Gastrocnemius medialis (tissue), 4 donors: ENCODE measurements around the gene RBFOX2. TPM values are rescaled to one million over a fixed set of nuclear protein-coding genes. Genes with fewer than 3 reads are reported as not detected.

Source experiments
- ATAC-seq, 2 donors: fragments of 150-250 bp; one replicate each; pipeline ENCODE4 v1.9.1; 2016
- DNase-seq, 2 donors: peaks; one replicate each; pipeline ENCODE4 v3.0.0-alpha.2; 2019
- H3K27ac ChIP-seq, 4 donors: fragments of 200-600 bp; sonication (generic); 1 replicate in 1 of 4; 2 replicates in 3 of 4; pipeline ENCODE4 v1.5.1; 2016 to 2018; ENCODE audit warnings: mild to moderate bottlenecking in 2 of 4, moderate library complexity in 1 of 4
- H3K27me3 ChIP-seq, 3 donors: fragments of 200-600 bp; sonication (generic) in 2 of 3; 1 replicate in 1 of 3; 2 replicates in 2 of 3; pipeline versions ENCODE4 v1.5.1 to v1.6.0; 2016 to 2019; ENCODE audit warnings: mild to moderate bottlenecking in 1 of 3, moderate library complexity in 1 of 3
- H3K36me3 ChIP-seq, 2 donors: fragments of 200-600 bp; sonication (generic) in 1 of 2; one replicate each; pipeline ENCODE4 v1.5.1; 2017 to 2018
- H3K4me1 ChIP-seq, 2 donors: fragments of 200-600 bp; sonication (generic) in 1 of 2; one replicate each; pipeline ENCODE4 v1.5.1; 2016 to 2017; ENCODE audit warnings: mild to moderate bottlenecking in 2 of 2
- H3K4me3 ChIP-seq, 4 donors: fragments of 200-600 bp; sonication (generic) in 3 of 4; 1 replicate in 1 of 4; 2 replicates in 3 of 4; pipeline ENCODE4 v1.5.1; 2016 to 2019; ENCODE audit warnings: mild to moderate bottlenecking in 2 of 4
- H3K9me3 ChIP-seq, 3 donors: fragments of 200-600 bp; sonication (generic) in 2 of 3; 1 replicate in 1 of 3; 2 replicates in 2 of 3; pipeline ENCODE4 v1.5.1; 2016 to 2019
- POLR2A ChIP-seq, 2 donors: fragments of 450-650 bp; IDR thresholded peaks; one replicate each; pipeline ENCODE4 v1.6.1; 2017; ENCODE audit warnings: antibody characterized with exemption in 2 of 2, mild to moderate bottlenecking in 2 of 2, moderate library complexity in 2 of 2
- in situ Hi-C, 4 donors: fragments of 200-750 bp; cut with MboI; loops; one replicate each; pipeline versions ENCODE4 v1.15.0 to v1.8.0; 2017; ENCODE audit warnings: low sequenced_read_pairs in 4 of 4
- intact Hi-C: fragments of 100-400 bp; cut with DNase I; formaldehyde crosslinking; loops from one replicate; pipeline ENCODE4 v1.15.1; 2023; ENCODE audit warnings: low total_unique reads
- total RNA-seq, 4 donors: library from RNA; depleted of rRNA; stranded (reverse); fragments of >200 nt; gene quantifications; one replicate each; pipeline versions ENCODE4 v1.1.0 to v1.2.3, GENCODE V29; 2016
- TF ChIP-seq, protein P1 (sequence below), 5 experiments: fragments of 450-650 bp in 3 of 5; fragments of 200-600 bp in 2 of 5; sonication (generic) in 2 of 5; IDR thresholded peaks in 4 of 5; conservative IDR thresholded peaks in 1 of 5; 1 replicate in 4 of 5; 2 replicates in 1 of 5; pipeline ENCODE4 v1.5.1; 2016 to 2019; ENCODE audit warnings: antibody characterized with exemption in 5 of 5, mild to moderate bottlenecking in 3 of 5, moderate library complexity in 3 of 5

RBFOX2 gene
- total RNA-seq, 4 donors from 2014 or later, result 26.0 to 32.1 (median 28.6) TPM

DNA sequence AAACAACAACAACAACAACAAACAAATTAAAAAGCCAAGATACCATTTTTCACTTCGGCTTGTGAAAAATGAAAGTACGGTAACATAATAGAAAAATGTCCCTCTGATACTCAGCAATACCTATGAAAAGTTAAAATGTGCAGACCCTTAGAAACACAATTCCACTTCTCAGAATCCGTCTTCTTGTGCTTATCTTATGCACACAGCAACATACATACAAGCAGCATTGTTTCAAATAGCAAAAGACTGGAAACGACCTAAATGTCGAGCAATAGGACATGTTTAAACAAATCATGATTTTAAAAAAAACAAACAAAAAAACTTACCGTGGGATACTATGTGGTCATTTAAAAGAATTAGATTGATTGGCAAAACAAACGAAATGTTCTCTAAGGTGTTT is 26.5 kb downstream of the RBFOX2 start:
- Histone ChIP-seq H3K36me3 (no peaks in the 10 kb centered on the region), H3K27me3 (no peaks in the 10 kb centered on the region), H3K4me1 (peaks cover 9 to 11% of the 10 kb centered on the region in 2 donors), H3K9me3 (no peaks in the 10 kb centered on the region), H3K27ac (no peak overlapping the region), H3K4me3 (no peak overlapping the region)
- TF ChIP-seq, protein P1, sequence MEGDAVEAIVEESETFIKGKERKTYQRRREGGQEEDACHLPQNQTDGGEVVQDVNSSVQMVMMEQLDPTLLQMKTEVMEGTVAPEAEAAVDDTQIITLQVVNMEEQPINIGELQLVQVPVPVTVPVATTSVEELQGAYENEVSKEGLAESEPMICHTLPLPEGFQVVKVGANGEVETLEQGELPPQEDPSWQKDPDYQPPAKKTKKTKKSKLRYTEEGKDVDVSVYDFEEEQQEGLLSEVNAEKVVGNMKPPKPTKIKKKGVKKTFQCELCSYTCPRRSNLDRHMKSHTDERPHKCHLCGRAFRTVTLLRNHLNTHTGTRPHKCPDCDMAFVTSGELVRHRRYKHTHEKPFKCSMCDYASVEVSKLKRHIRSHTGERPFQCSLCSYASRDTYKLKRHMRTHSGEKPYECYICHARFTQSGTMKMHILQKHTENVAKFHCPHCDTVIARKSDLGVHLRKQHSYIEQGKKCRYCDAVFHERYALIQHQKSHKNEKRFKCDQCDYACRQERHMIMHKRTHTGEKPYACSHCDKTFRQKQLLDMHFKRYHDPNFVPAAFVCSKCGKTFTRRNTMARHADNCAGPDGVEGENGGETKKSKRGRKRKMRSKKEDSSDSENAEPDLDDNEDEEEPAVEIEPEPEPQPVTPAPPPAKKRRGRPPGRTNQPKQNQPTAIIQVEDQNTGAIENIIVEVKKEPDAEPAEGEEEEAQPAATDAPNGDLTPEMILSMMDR (IDR thresholded peaks at IDR 0.05 in 4 of 5, conservative IDR thresholded peaks at IDR 0.05 in 1 of 5), result no peak
- no peak for TF ChIP-seq POLR2A (IDR thresholded peaks at IDR 0.05)
- in situ Hi-C loops, result no loop called here
- intact Hi-C loops, result no loop called here
- DNase-seq (no peak), ATAC-seq (no peak)

DNA sequence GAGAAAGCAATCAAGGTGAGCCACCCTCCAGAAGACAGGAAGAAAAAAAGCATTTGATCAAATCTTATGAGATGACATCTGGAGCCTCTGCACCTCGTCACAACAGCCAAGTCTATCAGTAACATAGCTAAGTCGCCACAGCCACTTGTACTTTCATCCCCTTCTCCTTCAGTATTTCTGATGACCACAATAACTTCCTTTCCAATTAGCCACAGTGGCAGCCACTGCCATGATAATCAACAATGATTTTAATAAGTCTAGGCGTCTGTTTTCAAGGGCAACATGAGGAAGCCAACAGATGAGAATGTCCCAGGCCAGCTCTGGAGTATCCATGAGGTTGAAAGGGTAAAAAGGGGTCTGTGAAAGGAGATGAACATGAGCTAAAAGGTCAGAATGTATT is 29.9 kb downstream of the RBFOX2 start:
- Histone ChIP-seq H3K4me1 (peaks cover 10 to 14% of the 10 kb centered on the region in 2 donors), H3K27me3 (no peaks in the 10 kb centered on the region), H3K36me3 (no peaks in the 10 kb centered on the region), H3K27ac (no peak overlapping the region), H3K4me3 (no peak overlapping the region), H3K9me3 (no peaks in the 10 kb centered on the region)
- ATAC-seq, result no peak
- intact Hi-C loops, result no loop called here
- DNase-seq, result no peak
- in situ Hi-C loops, result no loop called here
- TF ChIP-seq POLR2A (IDR thresholded peaks at IDR 0.05), result no peak
- TF ChIP-seq, protein P1 (IDR thresholded peaks at IDR 0.05 in 4 of 5, conservative IDR thresholded peaks at IDR 0.05 in 1 of 5), result no peak

DNA sequence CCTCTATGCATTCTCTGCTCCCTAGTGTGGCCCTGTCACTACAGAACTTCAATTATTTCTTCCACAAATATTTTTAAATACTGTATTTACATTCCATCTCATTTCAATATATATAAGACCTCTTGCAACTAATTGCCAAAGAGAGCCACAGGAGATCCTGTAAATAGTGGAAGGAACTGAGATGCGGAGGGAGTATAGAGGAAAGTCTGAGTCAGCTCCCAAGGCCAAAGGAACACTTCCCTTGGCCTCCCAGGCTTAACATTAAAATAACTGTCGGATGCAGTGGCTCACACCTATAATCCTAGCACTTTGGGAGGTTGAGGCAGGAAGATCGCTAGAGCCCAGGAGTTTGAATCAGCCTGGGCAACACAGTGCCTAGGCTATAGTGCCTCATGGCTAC is 31.2 kb downstream of the RBFOX2 start:
- no peaks in the 10 kb centered on the region for H3K27me3 ChIP-seq
- no peak overlapping the region for H3K4me3 ChIP-seq
- ATAC-seq (no peak), DNase-seq (no peak)
- peak overlapping the region in 2 of 4 donors; percentile 7 to 58 for H3K27ac ChIP-seq
- H3K9me3 ChIP-seq, result no peaks in the 10 kb centered on the region
- in situ Hi-C loops (no loop called here), intact Hi-C loops (no loop called here)
- peaks cover 10 to 14% of the 10 kb centered on the region in 2 donors for H3K4me1 ChIP-seq
- TF ChIP-seq, protein P1 (IDR thresholded peaks at IDR 0.05 in 4 of 5, conservative IDR thresholded peaks at IDR 0.05 in 1 of 5), result no peak
- no peak for TF ChIP-seq POLR2A (IDR thresholded peaks at IDR 0.05)
- H3K36me3 ChIP-seq, result no peaks in the 10 kb centered on the region

DNA sequence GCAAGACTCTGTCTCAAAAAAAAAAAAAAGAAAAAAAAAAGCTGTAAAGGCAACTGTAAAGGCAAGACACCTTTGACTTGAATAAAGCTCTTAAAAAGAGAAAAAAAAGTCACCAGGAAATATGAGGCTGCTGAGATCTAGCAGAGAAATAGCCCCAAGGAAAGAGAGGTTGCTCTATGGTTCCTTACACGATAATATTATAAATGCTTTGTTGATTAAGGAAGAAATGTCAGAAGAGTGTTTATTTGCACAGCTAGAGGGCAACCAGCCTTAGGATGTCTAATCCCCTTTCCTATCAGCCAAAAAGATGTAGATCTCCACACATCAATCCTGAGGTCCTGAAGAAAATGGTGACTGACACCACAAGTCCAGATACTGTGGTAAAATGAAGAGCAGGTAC is 32.0 kb downstream of the RBFOX2 start:
- Histone ChIP-seq H3K27me3 (no peaks in the 10 kb centered on the region), H3K4me3 (no peak overlapping the region), H3K4me1 (peaks cover 10 to 14% of the 10 kb centered on the region in 2 donors), H3K27ac (peak overlapping the region; percentile 51 to 64 (median 55)), H3K36me3 (no peaks in the 10 kb centered on the region), H3K9me3 (no peaks in the 10 kb centered on the region)
- in situ Hi-C loops (no loop called here), intact Hi-C loops (loop anchor here (1.0 kb wide), 1 partner anchor 30 kb away; no protein-coding TSS in a partner anchor)
- TF ChIP-seq, protein P1 (IDR thresholded peaks at IDR 0.05 in 4 of 5, conservative IDR thresholded peaks at IDR 0.05 in 1 of 5), result no peak
- no peak for TF ChIP-seq POLR2A (IDR thresholded peaks at IDR 0.05)
- DNase-seq, result no peak
- ATAC-seq, result no peak

DNA sequence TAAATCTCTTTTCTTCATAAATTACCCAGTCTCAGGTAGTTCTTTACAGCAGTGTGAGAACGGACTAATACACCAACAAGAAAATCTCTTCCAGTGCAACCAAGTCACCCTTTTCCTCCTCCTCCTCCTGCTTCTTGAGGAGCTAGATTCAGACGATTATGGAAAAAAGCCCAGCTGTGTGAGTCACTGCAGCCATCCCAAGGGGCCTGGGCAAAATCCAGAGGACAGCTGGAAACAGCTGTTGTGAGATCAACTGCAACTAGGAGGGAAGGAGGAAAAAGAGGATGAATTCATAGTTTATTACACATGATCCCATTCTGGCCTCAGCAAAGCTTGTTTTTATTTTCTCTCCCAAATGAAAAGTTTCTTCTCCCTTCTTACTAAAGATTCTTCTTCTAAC is 32.9 kb downstream of the RBFOX2 start:
- H3K4me1 ChIP-seq, result peaks cover 9 to 10% of the 10 kb centered on the region in 2 donors
- H3K27ac ChIP-seq, result peak overlapping the region; percentile 51 to 66 (median 58)
- no peaks in the 10 kb centered on the region for H3K36me3 ChIP-seq
- no peaks in the 10 kb centered on the region for H3K9me3 ChIP-seq
- H3K27me3 ChIP-seq, result no peaks in the 10 kb centered on the region
- peak; percentile 87 to 90 for ATAC-seq
- in situ Hi-C loops (no loop called here), intact Hi-C loops (loop anchor here (1.0 kb wide), 1 partner anchor 29 kb away; no protein-coding TSS in a partner anchor)
- H3K4me3 ChIP-seq, result no peak overlapping the region
- DNase-seq, result peak; percentile 50 to 72
- TF ChIP-seq, protein P1 (IDR thresholded peaks at IDR 0.05 in 4 of 5, conservative IDR thresholded peaks at IDR 0.05 in 1 of 5), result no peak
- no peak for TF ChIP-seq POLR2A (IDR thresholded peaks at IDR 0.05)
